Fibroblast of lung (primary cell): ENCODE data around the gene BTBD7. TPM values are rescaled to one million over a fixed set of nuclear protein-coding genes. Genes with fewer than 3 reads are reported as not detected.

Experiments used
- DNase-seq, 2 donors: peaks; one replicate each; pipeline versions ENCODE4 v3.0.0 to v3.0.0-alpha.2; 2010; ENCODE audit warnings: low read depth in 2 of 2
- H2AFZ ChIP-seq: 2 replicates; pipeline ENCODE4 v1.5.1; 2012; ENCODE audit warnings: low read length, control low read depth, inconsistent platforms
- H3K27ac ChIP-seq: 2 replicates; pipeline ENCODE4 v1.5.1; 2011; ENCODE audit warnings: low read length, control low read depth; ENCODE audit not compliant: insufficient read depth
- H3K27me3 ChIP-seq: 2 replicates; pipeline ENCODE4 v1.5.1; 2011; ENCODE audit warnings: mild to moderate bottlenecking, low read length; ENCODE audit not compliant: control insufficient read depth, insufficient read depth
- H3K36me3 ChIP-seq: 2 replicates; pipeline ENCODE4 v1.5.1; 2011; ENCODE audit warnings: low read length; ENCODE audit not compliant: control insufficient read depth, insufficient read depth
- H3K4me1 ChIP-seq: 2 replicates; pipeline ENCODE4 v1.5.1; 2011; ENCODE audit warnings: low read length; ENCODE audit not compliant: control insufficient read depth, insufficient read depth; ENCODE audit errors: extremely low read depth
- H3K4me2 ChIP-seq: 2 replicates; pipeline ENCODE4 v1.5.1; 2011; ENCODE audit warnings: low read length, control low read depth; ENCODE audit not compliant: insufficient read depth; ENCODE audit errors: extremely low read depth
- H3K4me3 ChIP-seq, 4 experiments: fragments of 200-600 bp in 1 of 4; sonication (generic) in 1 of 4; replicated peaks in 1 of 4; 2 replicates each; pipeline ENCODE4 v1.5.1; 2011 to 2016; ENCODE audit warnings: low read length in 4 of 4, low read depth in 3 of 4, mild to moderate bottlenecking in 3 of 4, control low read depth in 2 of 4, inconsistent platforms in 1 of 4, mixed read lengths in 1 of 4; ENCODE audit not compliant: insufficient read depth in 1 of 4; ENCODE audit errors: control extremely low read depth in 1 of 4
- H3K79me2 ChIP-seq: 2 replicates; pipeline ENCODE4 v1.5.1; 2012; ENCODE audit warnings: mild to moderate bottlenecking, low read length, inconsistent platforms; ENCODE audit not compliant: control insufficient read depth, insufficient read depth
- H3K9ac ChIP-seq: 2 replicates; pipeline ENCODE4 v1.5.1; 2011; ENCODE audit warnings: mild to moderate bottlenecking, low read length, control low read depth; ENCODE audit not compliant: insufficient read depth
- H3K9me3 ChIP-seq: 2 replicates; pipeline ENCODE4 v1.5.1; 2012; ENCODE audit warnings: low read depth, low read length; ENCODE audit not compliant: control insufficient read depth, insufficient read depth
- H4K20me1 ChIP-seq: 2 replicates; pipeline ENCODE4 v1.5.1; 2011; ENCODE audit warnings: low read length; ENCODE audit not compliant: control insufficient read depth, insufficient read depth; ENCODE audit errors: extremely low read depth
- CTCF ChIP-seq, 2 donors: IDR thresholded peaks in 1 of 2; conservative IDR thresholded peaks in 1 of 2; 1 replicate in 1 of 2; 2 replicates in 1 of 2; pipeline ENCODE4 v1.5.1; 2011 to 2012; ENCODE audit warnings: low read length in 2 of 2, control low read depth in 1 of 2, inconsistent platforms in 1 of 2, low read depth in 1 of 2, mild to moderate bottlenecking in 1 of 2
- EZH2 ChIP-seq: IDR thresholded peaks from 2 replicates; pipeline ENCODE4 v1.5.1; 2012; ENCODE audit warnings: low read length, control low read depth, mild to moderate bottlenecking; ENCODE audit errors: missing control alignments
- polyA plus RNA-seq, 2 donors: library from polyadenylated mRNA; depleted of rRNA in 1 of 2; stranded (reverse) in 1 of 2; unstranded in 1 of 2; fragments of >200 nt; gene quantifications; 2 replicates each; pipeline ENCODE4 v1.2.1, GENCODE V29; 2011 to 2012; ENCODE audit warnings: missing spikeins in 1 of 2
- total RNA-seq: library from RNA; depleted of rRNA; stranded (reverse); fragments of >200 nt; gene quantifications from 2 replicates; pipeline ENCODE4 v1.2.1, GENCODE V29; 2014

Gene BTBD7
- total and polyA plus RNA-seq, 2 donors (not counting 1 experiment from before 2014, with no cell fraction given), result 20.5 to 25.9 TPM

DNA sequence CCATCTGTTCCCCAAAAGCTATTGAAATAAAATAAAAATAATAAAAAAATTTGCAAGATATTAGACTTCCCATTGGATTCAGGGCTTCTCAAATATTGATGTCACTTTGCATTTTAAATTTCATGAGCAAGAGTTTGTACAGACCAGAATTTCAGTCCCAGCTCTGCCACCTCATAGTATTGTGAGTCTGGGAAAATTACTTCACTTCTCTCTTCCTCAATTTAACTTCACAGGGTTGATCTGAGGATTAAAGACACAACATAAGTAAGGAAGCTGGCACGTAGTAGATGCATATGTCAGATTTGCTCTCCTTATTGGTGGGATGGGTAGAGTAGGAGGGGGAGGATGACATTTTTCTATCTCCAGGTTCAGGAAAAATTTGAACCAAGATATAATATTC lies 47.0 kb upstream of the BTBD7 start:
- Histone ChIP-seq H3K27ac (no peak overlapping the region), H3K36me3 (no peaks in the 10 kb centered on the region), H3K9me3 (no peaks in the 10 kb centered on the region), H3K9ac (no peak overlapping the region), H4K20me1 (no peaks in the 10 kb centered on the region), H3K4me1 (no peaks in the 10 kb centered on the region), H3K79me2 (no peaks in the 10 kb centered on the region), H3K27me3 (no peaks in the 10 kb centered on the region), H3K4me2 (no peak overlapping the region), H3K4me3 (no peak overlapping the region), H2AFZ (no peak overlapping the region)
- no peak for TF ChIP-seq CTCF (conservative IDR thresholded peaks at IDR 0.05 in 1 of 2, IDR thresholded peaks at IDR 0.05 in 1 of 2; ENCODE audit: low read depth in 1 of 2, low read length in 2 of 2)
- no peak for TF ChIP-seq EZH2
- DNase-seq, result no peak

GRCh38 chr14:93375673-93376156 lies 42.9 kb upstream of the BTBD7 start:
- no peak overlapping the region for H3K4me3 ChIP-seq
- no peak overlapping the region for H2AFZ ChIP-seq
- H3K9me3 ChIP-seq, result no peaks in the 10 kb centered on the region
- H4K20me1 ChIP-seq, result no peaks in the 10 kb centered on the region
- H3K27me3 ChIP-seq, result no peaks in the 10 kb centered on the region
- no peak for DNase-seq
- H3K36me3 ChIP-seq, result no peaks in the 10 kb centered on the region
- no peak overlapping the region for H3K27ac ChIP-seq
- no peak overlapping the region for H3K9ac ChIP-seq
- H3K79me2 ChIP-seq, result no peaks in the 10 kb centered on the region
- H3K4me2 ChIP-seq, result no peak overlapping the region
- TF ChIP-seq EZH2 (no peak), CTCF (conservative IDR thresholded peaks at IDR 0.05 in 1 of 2, IDR thresholded peaks at IDR 0.05 in 1 of 2; ENCODE audit: low read depth in 1 of 2, low read length in 2 of 2) (no peak)
- H3K4me1 ChIP-seq, result no peaks in the 10 kb centered on the region

- Histone ChIP-seq H3K27me3 (no peaks in the 10 kb centered on the region), H3K9me3 (no peaks in the 10 kb centered on the region), H3K27ac (no peak overlapping the region), H3K4me1 (no peaks in the 10 kb centered on the region), H3K36me3 (no peaks in the 10 kb centered on the region), H3K4me3 (no peak overlapping the region), H3K9ac (no peak overlapping the region), H3K79me2 (no peaks in the 10 kb centered on the region), H2AFZ (no peak overlapping the region), H4K20me1 (no peaks in the 10 kb centered on the region), H3K4me2 (no peak overlapping the region)
- TF ChIP-seq EZH2 (no peak), CTCF (conservative IDR thresholded peaks at IDR 0.05 in 1 of 2, IDR thresholded peaks at IDR 0.05 in 1 of 2; ENCODE audit: low read depth in 1 of 2, low read length in 2 of 2) (no peak)
- DNase-seq, result no peak
These were observed 37.0 kb upstream of the BTBD7 start for GRCh38 chr14:93369713-93370266.
